Medulla oblongata (tissue), 1 donor: Measurements from ENCODE around the gene RAB3C.
A peak's percentile ranks its signal among the peaks of the same experiment; 100 is the strongest.

ENCODE experiments used
- DNase-seq: peaks from one replicate; pipeline ENCODE4 v3.0.0-alpha.2; 2015; ENCODE audit errors: extremely low spot score

Gene RAB3C

GRCh38 chr5:58724992-58725391, 142.1 kb downstream of the RAB3C start:
- DNase-seq, result no peak

- DNase-seq, result no peak
Measured at GRCh38 chr5:58731641-58732040, 148.8 kb downstream of the RAB3C start.

- no peak for DNase-seq
Measured at GRCh38 chr5:58735637-58736036, 152.8 kb downstream of the RAB3C start.

- no peak for DNase-seq
Measured at GRCh38 chr5:58736214-58736613, 153.3 kb downstream of the RAB3C start.

- DNase-seq, result no peak
Measured at GRCh38 chr5:58737671-58738070, 154.8 kb downstream of the RAB3C start.

GRCh38 chr5:58738336-58738735, 155.5 kb downstream of the RAB3C start:
- no peak for DNase-seq

- DNase-seq, result no peak
Measured at GRCh38 chr5:58739051-58739450, 156.2 kb downstream of the RAB3C start.

GRCh38 chr5:58740956-58741355, 158.1 kb downstream of the RAB3C start:
- no peak for DNase-seq

- DNase-seq, result no peak
Measured at GRCh38 chr5:58745350-58745749, 162.5 kb downstream of the RAB3C start.

- DNase-seq, result no peak
Measured at GRCh38 chr5:58746321-58746720, 163.4 kb downstream of the RAB3C start.

- DNase-seq, result no peak
Measured at GRCh38 chr5:58750036-58750435, 167.2 kb downstream of the RAB3C start.

- no peak for DNase-seq
Measured at GRCh38 chr5:58751222-58751837, 168.5 kb downstream of the RAB3C start.

GRCh38 chr5:58752104-58752503, 169.2 kb downstream of the RAB3C start:
- no peak for DNase-seq

- DNase-seq, result no peak
Measured at GRCh38 chr5:58753446-58753845, 170.6 kb downstream of the RAB3C start.

- no peak for DNase-seq
Measured at GRCh38 chr5:58754250-58754649, 171.4 kb downstream of the RAB3C start.

- DNase-seq, result no peak
Measured at GRCh38 chr5:58755397-58755796, 172.5 kb downstream of the RAB3C start.

- peak; percentile 36 for DNase-seq
Measured at GRCh38 chr5:58759745-58760144, 176.9 kb downstream of the RAB3C start.

GRCh38 chr5:58760222-58760621, 177.3 kb downstream of the RAB3C start:
- no peak for DNase-seq

- no peak for DNase-seq
Measured at GRCh38 chr5:58761407-58761806, 178.5 kb downstream of the RAB3C start.

GRCh38 chr5:58763390-58763789, 180.5 kb downstream of the RAB3C start:
- no peak for DNase-seq

- no peak for DNase-seq
Measured at GRCh38 chr5:58764199-58764598, 181.3 kb downstream of the RAB3C start.

- DNase-seq, result no peak
Measured at GRCh38 chr5:58765058-58765457, 182.2 kb downstream of the RAB3C start.

- no peak for DNase-seq
Measured at GRCh38 chr5:58767104-58767503, 184.2 kb downstream of the RAB3C start.

GRCh38 chr5:58770136-58770535, 187.3 kb downstream of the RAB3C start:
- DNase-seq, result no peak
